ENCODE data around the gene TLR10.
A peak's percentile ranks its signal among the peaks of the same experiment; 100 is the strongest.
"Not testable (repeated sequence)": the region's sequence is repeated elsewhere in the genome, so short reads cannot be mapped to it uniquely, and the experiment has no call there.

TLR10 gene

GRCh38 chr4:38782452-38783108 is at the start of gene TLR10:
TSS of gene TLR10 (minus strand) at chr4:38782990. CDS start at chr4:38775590, 7,400 bp downstream.
- no peak for DNase-seq

- no peak for DNase-seq
Measured at GRCh38 chr4:38832206-38832605, 49.4 kb upstream of the TLR10 start.

- DNase-seq, result no peak
Measured at GRCh38 chr4:38831653-38832052, 48.9 kb upstream of the TLR10 start.

- DNase-seq, result no peak
Measured at GRCh38 chr4:38829237-38829636, 46.4 kb upstream of the TLR10 start.

- no peak for DNase-seq
Measured at GRCh38 chr4:38823766-38824165, 41.0 kb upstream of the TLR10 start.

GRCh38 chr4:38822748-38823303 is 40.0 kb upstream of the TLR10 start:
- no peak for DNase-seq

GRCh38 chr4:38821739-38822138 is 38.9 kb upstream of the TLR10 start:
- no peak for DNase-seq

- DNase-seq, result no peak
Measured at GRCh38 chr4:38820329-38821061, 37.7 kb upstream of the TLR10 start.

- no peak for DNase-seq
Measured at GRCh38 chr4:38819569-38819968, 36.8 kb upstream of the TLR10 start.

GRCh38 chr4:38818441-38818976 is 35.7 kb upstream of the TLR10 start:
- no peak for DNase-seq

GRCh38 chr4:38815885-38816782 is 33.3 kb upstream of the TLR10 start:
- peak; percentile 40 for DNase-seq

- DNase-seq, result no peak
Measured at GRCh38 chr4:38814386-38814785, 31.6 kb upstream of the TLR10 start.

GRCh38 chr4:38811297-38811696 is 28.5 kb upstream of the TLR10 start:
- DNase-seq, result no peak

GRCh38 chr4:38807462-38807861 is 24.7 kb upstream of the TLR10 start:
- DNase-seq, result not testable (repeated sequence)

- DNase-seq, result not testable (repeated sequence)
Measured at GRCh38 chr4:38806251-38806650, 23.5 kb upstream of the TLR10 start.

GRCh38 chr4:38805530-38806145 is 22.8 kb upstream of the TLR10 start:
- DNase-seq, result peak; percentile 76

- DNase-seq, result peak; percentile 69
Measured at GRCh38 chr4:38804654-38805295, 22.0 kb upstream of the TLR10 start, which contains the start of gene TLR1. TSS of gene TLR1 (minus strand) at chr4:38804791. CDS start at chr4:38798831, 5,960 bp downstream.

- DNase-seq, result no peak
Measured at GRCh38 chr4:38803833-38804653, 21.3 kb upstream of the TLR10 start.

GRCh38 chr4:38802561-38803355 is 20.0 kb upstream of the TLR10 start:
- no peak for DNase-seq

- peak; percentile 57 for DNase-seq
Measured at GRCh38 chr4:38800961-38801450, 18.2 kb upstream of the TLR10 start.
